Heart right ventricle (tissue), 16 donors: ENCODE measurements around the gene PDZD8. TPM values are rescaled to one million over a fixed set of nuclear protein-coding genes. Genes with fewer than 3 reads are reported as not detected.

Experiments
- ATAC-seq, 8 donors: fragments of 200-7000 bp; cut with Tn5 transposase; one replicate each; pipeline ENCODE4 v1.9.1; 2020; ENCODE audit warnings: mild to moderate bottlenecking in 8 of 8, moderate library complexity in 8 of 8, moderate number of reproducible peaks in 1 of 8
- DNase-seq, 2 donors: peaks; one replicate each; pipeline ENCODE4 v3.0.0-alpha.2; 2020
- H3K27ac ChIP-seq, 10 donors: fragments of 200-600 bp; sonication (generic) in 2 of 10; one replicate each; pipeline versions ENCODE4 v1.5.0 to v1.8.0; 2020 to 2022; ENCODE audit warnings: mild to moderate bottlenecking in 3 of 10
- H3K27me3 ChIP-seq, 7 donors: fragments of 200-600 bp; one replicate each; pipeline ENCODE4 v1.8.0; 2021 to 2022; ENCODE audit warnings: mild to moderate bottlenecking in 2 of 7
- H3K36me3 ChIP-seq, 9 donors: fragments of 200-600 bp; sonication (generic) in 1 of 9; one replicate each; pipeline versions ENCODE4 v1.5.0 to v1.8.0; 2020 to 2022; ENCODE audit warnings: mild to moderate bottlenecking in 2 of 9
- H3K4me1 ChIP-seq, 9 donors: fragments of 200-600 bp; sonication (generic) in 1 of 9; one replicate each; pipeline versions ENCODE4 v1.5.0 to v1.8.0; 2020 to 2022; ENCODE audit warnings: mild to moderate bottlenecking in 4 of 9
- H3K4me3 ChIP-seq, 10 donors: fragments of 200-600 bp; sonication (generic) in 2 of 10; one replicate each; pipeline versions ENCODE4 v1.5.0 to v1.8.0; 2020 to 2022; ENCODE audit warnings: mild to moderate bottlenecking in 7 of 10, moderate library complexity in 2 of 10
- H3K9me3 ChIP-seq, 11 donors: fragments of 200-600 bp in 10 of 11; sonication (generic) in 2 of 11; one replicate each; pipeline versions ENCODE4 v1.5.0 to v1.8.0; 2013 to 2022; ENCODE audit warnings: mild to moderate bottlenecking in 2 of 11, control low read depth in 1 of 11, moderate library complexity in 1 of 11
- CTCF ChIP-seq, 9 donors: fragments of 200-600 bp; sonication (generic) in 2 of 9; IDR thresholded peaks; one replicate each; pipeline versions ENCODE4 v1.5.0 to v1.8.0; 2021 to 2022; ENCODE audit warnings: antibody characterized with exemption in 9 of 9, mild to moderate bottlenecking in 5 of 9, moderate library complexity in 1 of 9
- WGBS, 2 donors: extraction: QIAGEN DNeasy Blood & Tissue Kit; methylation state at CpG; one replicate each; pipeline ENCODE4 v1.1.7; 2013; ENCODE audit warnings: inconsistent platforms in 1 of 2; 5-methylcytosine and 5-hydroxymethylcytosine counted together
- intact Hi-C, 10 donors: fragments of 100-400 bp; cut with DNase I; formaldehyde crosslinking; loops; one replicate each; pipeline versions ENCODE4 v1.11.1 to v1.14.2; 2022
- polyA plus RNA-seq, 2 donors: library from polyadenylated mRNA; stranded (reverse); fragments of 200-250 nt; gene quantifications; one replicate each; pipeline ENCODE4 v1.2.3, GENCODE V29; 2013
- total RNA-seq, 10 donors: library from RNA; stranded (reverse); fragmentation: NEBNext Ultra II Directional in 3 of 10; extraction: Animal tissue kit (Norgen Biotek cat#: 25700) in 3 of 10; gene quantifications; one replicate each; pipeline versions ENCODE4 v1.2.1 to v1.2.4, GENCODE V29; 2021 to 2023
- donor health status: Arrhythmogenic right ventricular cardiomyopathy.
- donor health status: ischemic (EF 13 %, LVEDD 7.1; RV severe dilation, severe dysfunction).
- donor health status: healthy with polysubstance abuse.
- donor health status: DM: no; HTN: yes; CAD: no.
- donor health status: DM: no; HTN: no; CAD: no.
- donor health status: ischemic (EF 25% LVEDD 6.9; RV normal size, moderate dysfunction).
- donor health status: ischemic (EF 25% LVEDD 5.7; RV mildly dilated, moderate dysfunction).
- donor health status: healthy.
- donor health status: DM: yes; HTN: yes; CAD: no.
- donor health status: Ischemic cardiomyopathy.
- donor health status: ischemic (EF 35%, LVEDD 5.7; RV mildly dilated, moderate dysfunction).
- donor health status: nonischemic (EF 11% LVEDD 7.7; RV severe dilation, severe dysfunction).
- donor health status: DM: yes; HTN: yes; CAD: no.
- donor health status: PGD.
- donor health status: ischemic (EF 29% LVEDD 5.4; RV normal size, mild dysfunction).
- donor health status: nonischemic (EF 23%, LVEDD 6.1; RV moderate dilation, normal function).

Gene PDZD8
- total and polyA plus RNA-seq, 12 donors = 2.0 to 31.3 (median 22.7) TPM

DNA sequence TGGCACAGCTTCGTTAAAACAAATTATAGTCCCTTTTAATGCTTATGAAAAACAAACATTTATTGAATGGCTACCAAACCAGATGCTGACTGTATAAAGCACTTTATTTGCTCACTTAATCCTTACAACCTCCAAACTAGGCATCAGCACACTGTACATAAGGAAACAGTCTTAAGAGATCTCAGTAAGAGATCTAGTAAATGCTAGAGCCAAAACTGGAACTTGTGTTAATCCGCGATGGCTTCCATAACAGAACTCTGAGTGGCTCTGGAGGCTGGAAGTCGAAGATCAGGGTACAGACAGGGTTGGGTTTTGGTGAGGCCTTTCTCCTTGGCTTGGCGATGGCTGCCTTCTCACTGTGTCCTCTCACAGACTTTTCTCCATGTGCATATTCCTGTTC, 27.0 kb downstream of the PDZD8 start:
- Histone ChIP-seq H3K27me3 (no peaks in the 10 kb centered on the region), H3K9me3 (no peaks in the 10 kb centered on the region), H3K4me3 (no peak overlapping the region), H3K36me3 (no peaks in the 10 kb centered on the region), H3K27ac (no peak overlapping the region), H3K4me1 (peaks cover 0 to 46% (median 7%) of the 10 kb centered on the region in 9 donors)
- intact Hi-C loops = no loop called here
- ATAC-seq (no peak), DNase-seq (no peak)
- TF ChIP-seq CTCF (IDR thresholded peaks at IDR 0.05) = no peak
- WGBS, 2 donors = 88 to 96% methylated on average over 5 of the region's 5 CpGs

GRCh38 chr10:117346574-117346973, 28.7 kb downstream of the PDZD8 start:
- intact Hi-C loops = no loop called here

DNA sequence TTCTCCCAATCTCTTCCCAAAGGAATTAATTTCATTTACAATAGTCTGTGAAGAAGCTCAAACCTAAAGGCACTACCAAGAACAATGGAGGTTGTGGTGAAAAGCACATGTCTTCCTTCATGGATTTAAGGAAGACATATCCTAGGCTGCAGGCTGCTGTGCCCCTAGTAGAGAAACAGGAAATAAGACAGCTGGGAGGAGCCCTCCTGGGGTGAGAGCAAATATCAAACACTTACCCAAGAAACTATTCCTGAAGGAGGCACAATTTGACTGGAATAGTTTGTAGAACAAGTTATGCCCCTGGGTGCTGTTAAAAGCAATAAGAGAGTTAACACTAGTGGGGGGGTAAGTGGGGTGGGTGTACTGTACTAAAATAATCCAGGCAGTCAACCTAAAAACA, 30.1 kb downstream of the PDZD8 start:
- Histone ChIP-seq H3K4me1 (peaks cover 0 to 40% (median 12%) of the 10 kb centered on the region in 9 donors), H3K27ac (no peak overlapping the region), H3K27me3 (no peaks in the 10 kb centered on the region), H3K4me3 (no peak overlapping the region), H3K9me3 (no peaks in the 10 kb centered on the region), H3K36me3 (peaks cover 0 to 4% (median 0%) of the 10 kb centered on the region in 9 donors)
- DNase-seq (no peak), ATAC-seq (no peak)
- no peak for TF ChIP-seq CTCF (IDR thresholded peaks at IDR 0.05)
- intact Hi-C loops = no loop called here

More at GRCh38 chr10:117346574-117346973, 28.7 kb downstream of the PDZD8 start:
- Histone ChIP-seq H3K9me3 (no peaks in the 10 kb centered on the region), H3K27me3 (no peaks in the 10 kb centered on the region), H3K4me3 (no peak overlapping the region), H3K4me1 (peaks cover 0 to 55% (median 12%) of the 10 kb centered on the region in 9 donors), H3K36me3 (no peaks in the 10 kb centered on the region), H3K27ac (no peak overlapping the region)
- no peak for TF ChIP-seq CTCF (IDR thresholded peaks at IDR 0.05)
- DNase-seq (no peak), ATAC-seq (no peak)
- WGBS, 2 donors = 92 to 98% methylated on average over 3 of the region's 3 CpGs

DNA sequence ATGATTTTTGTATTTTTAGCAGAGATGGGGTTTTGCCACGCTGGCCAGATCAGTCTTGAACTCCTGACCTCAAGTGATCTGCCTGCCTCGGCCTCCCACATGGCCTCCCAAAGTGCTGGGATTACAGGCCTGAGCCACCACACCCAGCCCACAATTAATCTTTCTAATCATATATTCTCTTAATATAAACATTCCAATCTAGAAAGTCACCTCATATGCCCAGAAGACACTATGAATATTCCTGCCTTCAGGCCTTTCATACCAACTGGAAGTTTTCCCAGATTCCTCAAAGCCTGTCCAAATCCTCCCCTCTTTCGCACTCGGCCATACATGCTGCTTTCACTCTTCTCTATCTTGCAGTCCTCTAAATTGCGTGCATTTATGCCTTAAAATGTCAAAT, 32.6 kb downstream of the PDZD8 start:
- 68 to 76% methylated on average over 5 of the region's 5 CpGs for WGBS, 2 donors
- DNase-seq = no peak

More for the DNA sequence above, 32.6 kb downstream of the PDZD8 start:
- no peak for TF ChIP-seq CTCF (IDR thresholded peaks at IDR 0.05)
- intact Hi-C loops = no loop called here
- Histone ChIP-seq H3K9me3 (no peaks in the 10 kb centered on the region), H3K36me3 (peaks cover 0 to 18% (median 0%) of the 10 kb centered on the region in 9 donors), H3K4me3 (no peak overlapping the region), H3K27me3 (no peaks in the 10 kb centered on the region), H3K27ac (no peak overlapping the region), H3K4me1 (peaks cover 0 to 36% (median 12%) of the 10 kb centered on the region in 9 donors)
- no peak for ATAC-seq
